Measurements from ENCODE around the gene MYO5B. TPM values are rescaled to one million over a fixed set of nuclear protein-coding genes. Genes with fewer than 3 reads are reported as not detected.

Gene MYO5B
- total RNA-seq, 1 experiment from 2014 or later: 32.1 TPM

- TF ChIP-seq ELF1 (IDR thresholded peaks at IDR 0.05; ENCODE audit: borderline replicate concordance, low read depth): no peak
- peak; percentile 55 for TF ChIP-seq TCF7L2 (IDR thresholded peaks at IDR 0.05; ENCODE audit: borderline replicate concordance, extremely low read depth, insufficient read depth, insufficient read length)
- peak; percentile 77 for TF ChIP-seq SP1 (IDR thresholded peaks at IDR 0.05; ENCODE audit: low read depth)
- no peak for TF ChIP-seq POLR2A (IDR thresholded peaks at IDR 0.05; ENCODE audit: borderline replicate concordance, extremely low read depth, insufficient read depth, insufficient read length)
- TF ChIP-seq REST (IDR thresholded peaks at IDR 0.05; ENCODE audit: low read depth): no peak
- peak; percentile 82 for TF ChIP-seq SIN3A (IDR thresholded peaks at IDR 0.05; ENCODE audit: low read depth)
- no peak for TF ChIP-seq EZH2phosphoT487 (IDR thresholded peaks at IDR 0.05; ENCODE audit: borderline replicate concordance)
These were observed 228.9 kb downstream of the MYO5B start (continued) for GRCh38 chr18:49966090-49966489.

GRCh38 chr18:49963217-49963616 is 231.7 kb downstream of the MYO5B start:
- no peaks in the 10 kb centered on the region for H3K36me3 ChIP-seq (ENCODE audit: control insufficient read depth in 1 of 2, insufficient read depth in 2 of 2, low read length in 2 of 2)
- no TSS peak for BruUV-seq (replicated peaks)
- no peak overlapping the region for H3K4me2 ChIP-seq (ENCODE audit: low read length)
- no peak for ATAC-seq
- H3K4me3 ChIP-seq (replicated peaks in 1 of 2; ENCODE audit: low read depth in 1 of 2, low read length in 2 of 2): no peak overlapping the region
- no peaks in the 10 kb centered on the region for H3K9me2 ChIP-seq (ENCODE audit: insufficient read depth)
- RAD21 ChIA-PET (ENCODE audit: low non-redundant PET in 1 of 2, low total read pairs in 2 of 2, uncharacterized antibody in 2 of 2, unreplicated experiment in 2 of 2): no interaction called here
- POLR2A ChIA-PET: no interaction called here
- no peaks in the 10 kb centered on the region for H3K79me2 ChIP-seq (ENCODE audit: insufficient read depth, low read length)
- H3K4me1 ChIP-seq (ENCODE audit: control insufficient read depth in 1 of 2, insufficient read depth in 2 of 2, low read length in 2 of 2): peaks cover 27 to 32% of the 10 kb centered on the region in 2 experiments
- H3K27me3 ChIP-seq (ENCODE audit: insufficient read depth, low read length): no peaks in the 10 kb centered on the region; the same call in 1 of the 2 replicates
- no peak overlapping the region for H3K9ac ChIP-seq (ENCODE audit: low read length)
- no peaks in the 10 kb centered on the region for H4K20me1 ChIP-seq (ENCODE audit: insufficient read depth)
- DNase-seq (ENCODE audit: low read depth, low spot score): no peak
- H2AFZ ChIP-seq (ENCODE audit: low read depth, low read length, poor library complexity, severe bottlenecking): no peak overlapping the region
- intact Hi-C loops (cut with micrococcal nuclease): no loop called here
- CTCF ChIA-PET: no interaction called here
- no peaks in the 10 kb centered on the region for H3K9me3 ChIP-seq (ENCODE audit: control insufficient read depth in 1 of 2, insufficient read depth in 1 of 2, low read depth in 1 of 2, low read length in 2 of 2)
- H3K27ac ChIP-seq (ENCODE audit: low read depth, low read length): no peak overlapping the region
- no peak for TF ChIP-seq CEBPB (IDR thresholded peaks at IDR 0.05; ENCODE audit: low read depth)
- no peak for TF ChIP-seq TCF7L2 (IDR thresholded peaks at IDR 0.05; ENCODE audit: borderline replicate concordance, extremely low read depth, insufficient read depth, insufficient read length)
- no peak for TF ChIP-seq REST (IDR thresholded peaks at IDR 0.05; ENCODE audit: low read depth)
- TF ChIP-seq SRF (IDR thresholded peaks at IDR 0.05; ENCODE audit: low read depth): no peak
- no peak for TF ChIP-seq YY1 (IDR thresholded peaks at IDR 0.05; ENCODE audit: extremely low read depth, insufficient replicate concordance, low read depth, low read length)
- TF ChIP-seq FOSL1 (IDR thresholded peaks at IDR 0.05; ENCODE audit: low read depth): no peak
- TF ChIP-seq RAD21 (IDR thresholded peaks at IDR 0.05; ENCODE audit: low read depth): no peak
- TF ChIP-seq EZH2 (IDR thresholded peaks at IDR 0.05): no peak
- TF ChIP-seq MAX (IDR thresholded peaks at IDR 0.05): no peak
- no peak for TF ChIP-seq JUND (IDR thresholded peaks at IDR 0.05)
- TF ChIP-seq EGR1 (IDR thresholded peaks at IDR 0.05; ENCODE audit: low read depth): no peak
- no peak for TF ChIP-seq POLR2AphosphoS5 (IDR thresholded peaks at IDR 0.05; ENCODE audit: low read depth, low read length)
- TF ChIP-seq SIN3A (IDR thresholded peaks at IDR 0.05; ENCODE audit: low read depth): no peak
- TF ChIP-seq CTCF (IDR thresholded peaks at IDR 0.05 in 2 of 3, conservative IDR thresholded peaks at IDR 0.05 in 1 of 3; ENCODE audit: borderline replicate concordance in 1 of 3, insufficient read depth in 1 of 3, low read depth in 2 of 3, low read length in 2 of 3): no peak
